Posterior cingulate gyrus (tissue), 11 donors: ENCODE results near the gene PXDC1.

Experiments
- DNase-seq, 10 donors: peaks; one replicate each; pipeline versions ENCODE4 v3.0.0 to v3.0.0-alpha.2; 2020 to 2021; ENCODE audit warnings: mixed read lengths in 3 of 10
- intact Hi-C: fragments of 100-400 bp; cut with DNase I; formaldehyde crosslinking; loops from one replicate; pipeline ENCODE4 v1.15.1; 2023

Gene PXDC1

GRCh38 chr6:3751077-3751729 lies at the start of gene PXDC1:
Gene PXDC1 (minus strand): TSS chr6:3751713. CDS start chr6:3751531, 182 bp downstream.
- intact Hi-C loops, result no loop called here
- DNase-seq, result peak in 2 of 10 donors; percentile 82 to 85

GRCh38 chr6:3800850-3801591 lies 49.5 kb upstream of the PXDC1 start:
- no peak for DNase-seq
- intact Hi-C loops, result no loop called here

GRCh38 chr6:3799719-3800118 lies 48.2 kb upstream of the PXDC1 start:
- intact Hi-C loops, result no loop called here
- DNase-seq, result no peak

- no peak for DNase-seq
- intact Hi-C loops, result no loop called here
Measured at GRCh38 chr6:3798055-3798919, 46.8 kb upstream of the PXDC1 start.

- DNase-seq, result no peak
- intact Hi-C loops, result no loop called here
Measured at GRCh38 chr6:3797231-3798054, 45.9 kb upstream of the PXDC1 start.

- intact Hi-C loops, result no loop called here
- DNase-seq, result no peak
Measured at GRCh38 chr6:3796719-3797041, 45.2 kb upstream of the PXDC1 start.

- peak in 7 of 10 donors; percentile 28 to 95 (median 66) for DNase-seq
- intact Hi-C loops, result no loop called here
Measured at GRCh38 chr6:3795836-3796718, 44.6 kb upstream of the PXDC1 start.

- intact Hi-C loops, result no loop called here
- DNase-seq, result no peak
Measured at GRCh38 chr6:3794092-3794491, 42.6 kb upstream of the PXDC1 start.

GRCh38 chr6:3793545-3793944 lies 42.0 kb upstream of the PXDC1 start:
- intact Hi-C loops, result no loop called here
- no peak for DNase-seq

GRCh38 chr6:3791526-3792203 lies 40.2 kb upstream of the PXDC1 start:
- intact Hi-C loops, result no loop called here
- no peak for DNase-seq

- no peak for DNase-seq
- intact Hi-C loops, result no loop called here
Measured at GRCh38 chr6:3789896-3790558, 38.5 kb upstream of the PXDC1 start.

GRCh38 chr6:3789018-3789895 lies 37.7 kb upstream of the PXDC1 start:
- intact Hi-C loops, result no loop called here
- DNase-seq, result no peak

GRCh38 chr6:3788408-3789017 lies 37.0 kb upstream of the PXDC1 start:
- DNase-seq, result no peak
- intact Hi-C loops, result no loop called here

- DNase-seq, result no peak
- intact Hi-C loops, result no loop called here
Measured at GRCh38 chr6:3786141-3786540, 34.6 kb upstream of the PXDC1 start.

GRCh38 chr6:3785745-3786098 lies 34.2 kb upstream of the PXDC1 start:
- no peak for DNase-seq
- intact Hi-C loops, result no loop called here

- intact Hi-C loops, result no loop called here
- DNase-seq, result peak in 1 of 10 donors; percentile 58
Measured at GRCh38 chr6:3784885-3785744, 33.6 kb upstream of the PXDC1 start.
